Measurements from ENCODE around the gene SLC17A9.

- TF ChIP-seq CTCF (IDR thresholded peaks at IDR 0.05; ENCODE audit: low read depth, low read length) (no peak), POLR2A (IDR thresholded peaks at IDR 0.05; ENCODE audit: extremely low read depth, insufficient read length) (no peak), MAX (IDR thresholded peaks at IDR 0.05; ENCODE audit: low read depth, low read length) (no peak), MYC (IDR thresholded peaks at IDR 0.05; ENCODE audit: low read depth, low read length) (no peak)
These were observed 28.7 kb upstream of the SLC17A9 start for GRCh38 chr20:62923669-62924441.

Data from NB4 (cell line).